HG03064 (cell line): ENCODE data around the gene CATSPER4.

ENCODE experiments used
- ATAC-seq: cut with Tn5 transposase; IDR thresholded peaks from one replicate; pipeline ENCODE4 v1.9.1; 2021; ENCODE audit warnings: low read depth; ENCODE audit not compliant: unreplicated experiment

CATSPER4 gene

DNA sequence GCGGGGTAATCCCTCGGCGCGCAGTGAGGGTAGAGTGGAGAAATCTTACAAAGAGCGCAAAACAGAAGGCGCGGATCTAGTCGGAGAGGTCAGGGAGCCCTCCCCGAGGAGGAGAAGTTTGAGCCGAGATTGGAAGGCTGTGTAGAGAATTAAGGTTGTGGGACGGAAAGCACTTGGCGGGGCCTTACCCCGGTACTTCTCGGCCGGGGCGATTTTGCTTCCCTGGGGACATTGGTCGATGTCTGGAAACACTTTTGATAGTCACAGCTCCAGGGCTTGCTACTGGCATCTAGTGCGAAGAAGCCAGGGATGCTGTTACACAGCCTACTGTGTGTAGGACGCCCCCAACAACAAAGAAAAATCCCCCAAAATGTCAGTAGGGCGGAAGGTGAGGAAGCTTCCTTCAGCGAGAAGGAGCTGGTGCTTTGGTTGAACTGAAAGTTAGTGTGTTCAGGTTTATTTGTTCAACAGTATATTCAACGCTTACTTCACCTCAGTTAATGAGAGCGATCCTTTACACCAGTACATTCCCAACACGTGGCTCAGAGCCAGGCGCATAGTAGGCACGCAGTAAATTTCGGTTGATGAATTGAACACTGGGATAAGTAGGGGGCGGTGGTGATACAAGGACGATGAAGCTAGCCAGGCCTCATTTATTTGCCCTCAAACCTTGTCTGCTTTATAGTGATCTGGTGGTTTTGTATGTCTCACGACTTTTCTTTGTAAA lies 44.4 kb downstream of the CATSPER4 start:
- peak; percentile 13 for ATAC-seq

DNA sequence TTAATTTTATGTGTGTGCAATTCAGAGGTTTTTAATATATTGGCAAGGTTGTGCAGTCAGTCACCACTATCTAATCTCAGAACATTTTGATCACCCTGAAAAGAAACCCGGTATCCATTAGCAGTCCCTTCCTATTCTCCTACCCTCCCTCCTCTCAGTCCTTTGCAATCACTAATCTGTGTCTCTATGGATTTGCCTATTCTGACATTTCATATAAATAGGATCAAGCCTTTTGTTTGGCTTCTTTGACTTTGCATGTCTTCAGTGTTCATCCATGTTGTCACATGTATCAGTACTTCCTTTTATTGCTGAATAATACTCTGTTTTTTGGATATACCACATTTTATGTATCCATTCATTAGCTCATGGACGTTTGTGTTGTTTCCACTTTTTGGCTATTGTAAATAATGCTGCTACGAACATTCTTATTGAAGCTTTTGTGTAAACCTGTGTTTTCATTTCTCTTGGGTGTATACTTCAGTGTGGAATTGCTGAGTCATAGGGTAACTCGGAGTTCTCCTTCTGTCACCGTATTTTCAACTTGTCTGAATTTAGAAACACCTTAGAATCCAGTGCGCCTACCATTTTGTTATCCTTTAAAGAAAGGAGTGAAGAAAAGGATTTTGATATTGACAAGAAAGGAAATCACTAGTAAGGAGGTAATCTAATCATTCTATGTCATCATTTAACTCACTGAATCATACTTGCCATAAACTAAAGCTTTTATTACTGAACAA lies 47.0 kb downstream of the CATSPER4 start:
- ATAC-seq, result no peak

DNA sequence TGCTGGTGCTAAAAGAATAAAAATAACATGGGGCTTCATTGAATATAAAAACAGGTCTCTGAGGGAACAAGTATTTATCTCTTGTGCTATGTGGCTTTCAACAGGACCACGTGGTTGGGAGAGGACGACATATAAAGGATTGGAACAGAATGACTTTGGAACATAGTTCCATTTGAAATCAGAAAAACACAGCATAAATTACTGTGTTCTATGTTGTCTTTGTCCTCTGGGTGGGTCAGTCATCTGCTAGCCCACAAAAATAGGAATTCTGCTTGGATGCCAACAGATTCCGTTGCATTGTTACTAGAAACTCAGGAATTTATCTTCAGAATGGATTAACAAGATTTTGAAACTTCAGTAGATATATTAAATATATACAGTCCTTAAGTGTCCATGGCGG lies 49.5 kb downstream of the CATSPER4 start:
- ATAC-seq, result no peak
